22Rv1 (cell line): ENCODE results near the gene PRPF8.

Experiments used
- CTCF ChIP-seq: fragments of 450-650 bp; IDR thresholded peaks from 2 replicates; pipeline ENCODE4 v1.5.1; 2017; ENCODE audit warnings: mild to moderate bottlenecking
- ZFX ChIP-seq: fragments of 450-650 bp; IDR thresholded peaks from 2 replicates; pipeline ENCODE4 v1.6.1; 2017; ENCODE audit warnings: antibody characterized with exemption, borderline replicate concordance

GRCh38 chr17:1606352-1606985, 78.2 kb downstream of the PRPF8 start:
- TF ChIP-seq CTCF (no peak), ZFX (no peak)
